8988T (cell line): ENCODE results near the gene ACTR8.

Source experiments
- DNase-seq: peaks from one replicate; pipeline ENCODE4 v3.0.0; 2011

The ACTR8 gene

GRCh38 chr3:53833053-53833645 lies 48.8 kb downstream of the ACTR8 start:
- DNase-seq = no peak

GRCh38 chr3:53830944-53831343 lies 51.0 kb downstream of the ACTR8 start:
- no peak for DNase-seq

- no peak for DNase-seq
Observed at GRCh38 chr3:53829605-53830004, 52.3 kb downstream of the ACTR8 start.

GRCh38 chr3:53828581-53828980 lies 53.4 kb downstream of the ACTR8 start:
- DNase-seq = no peak

GRCh38 chr3:53826048-53826447 lies 55.9 kb downstream of the ACTR8 start:
- no peak for DNase-seq

- no peak for DNase-seq
Observed at GRCh38 chr3:53824795-53825194, 57.2 kb downstream of the ACTR8 start.

- DNase-seq = no peak
Observed at GRCh38 chr3:53823956-53824657, 57.8 kb downstream of the ACTR8 start.

- DNase-seq = no peak
Observed at GRCh38 chr3:53823026-53823955, 58.7 kb downstream of the ACTR8 start.

- DNase-seq = peak; percentile 1
Observed at GRCh38 chr3:53822331-53822741, 59.6 kb downstream of the ACTR8 start.

GRCh38 chr3:53821631-53822121 lies 60.3 kb downstream of the ACTR8 start:
- DNase-seq = peak; percentile 5

GRCh38 chr3:53820756-53821580 lies 61.0 kb downstream of the ACTR8 start:
- peak; percentile 4 for DNase-seq

GRCh38 chr3:53820084-53820483 lies 61.9 kb downstream of the ACTR8 start:
- DNase-seq = no peak

GRCh38 chr3:53819163-53819868 lies 62.6 kb downstream of the ACTR8 start:
- DNase-seq = no peak

GRCh38 chr3:53818221-53819162 lies 63.5 kb downstream of the ACTR8 start:
- no peak for DNase-seq

- peak; percentile 3 for DNase-seq
Observed at GRCh38 chr3:53817809-53818208, 64.1 kb downstream of the ACTR8 start.

GRCh38 chr3:53817211-53817610 lies 64.7 kb downstream of the ACTR8 start:
- DNase-seq = no peak
